GM18519 (cell line): ENCODE data around the gene CNOT8.
"Not testable (repeated sequence)": the region's sequence is repeated elsewhere in the genome, so short reads cannot be mapped to it uniquely, and the experiment has no call there.

Source experiments
- ATAC-seq: cut with Tn5 transposase; IDR thresholded peaks from one replicate; pipeline ENCODE4 v1.9.1; 2021; ENCODE audit warnings: mild to moderate bottlenecking, moderate library complexity; ENCODE audit not compliant: unreplicated experiment, low FRiP score

The CNOT8 gene

GRCh38 chr5:154905601-154906000 is 47.2 kb downstream of the CNOT8 start:
- not testable (repeated sequence) for ATAC-seq

- no peak for ATAC-seq
These were observed 58.4 kb downstream of the CNOT8 start for GRCh38 chr5:154916874-154917273.

- ATAC-seq, result no peak
These were observed 59.3 kb downstream of the CNOT8 start for GRCh38 chr5:154917757-154918156.

- ATAC-seq, result no peak
These were observed 65.3 kb downstream of the CNOT8 start for GRCh38 chr5:154923441-154924430.
